Neural cell (in vitro differentiated cells): ENCODE data around the gene RERE. TPM values are rescaled to one million over a fixed set of nuclear protein-coding genes. Genes with fewer than 3 reads are reported as not detected.

Source experiments
- H2AFZ ChIP-seq: fragments of 200-600, 300-800 bp; sonication (generic), shearing (Covaris generic); 2 replicates; pipeline ENCODE4 v1.6.0; 2014; ENCODE audit warnings: low read depth, mild to moderate bottlenecking, antibody characterized with exemption, low read length, moderate library complexity
- H3F3A ChIP-seq: fragments of 200-600 bp; shearing (Covaris generic); 2 replicates; pipeline ENCODE4 v1.6.1; 2016; ENCODE audit warnings: mild to moderate bottlenecking, moderate library complexity, mixed read lengths, antibody characterized with exemption, low read length; ENCODE audit not compliant: insufficient read depth, poor library complexity, severe bottlenecking
- H3K27ac ChIP-seq: fragments of 200-600, 300-800 bp; sonication (generic), shearing (Covaris generic); 2 replicates; pipeline ENCODE4 v1.5.1; 2014; ENCODE audit warnings: mild to moderate bottlenecking, low read length, moderate library complexity
- H3K27me3 ChIP-seq: fragments of 300-800, 200-600 bp; sonication (generic), shearing (Covaris generic); 2 replicates; pipeline ENCODE4 v1.6.0; 2014; ENCODE audit warnings: mild to moderate bottlenecking, low read depth, low read length, moderate library complexity; ENCODE audit not compliant: insufficient read depth
- H3K36me3 ChIP-seq: fragments of 300-800, 200-600 bp; sonication (generic), shearing (Covaris generic); 2 replicates; pipeline ENCODE4 v1.5.1; 2014; ENCODE audit warnings: mild to moderate bottlenecking, antibody characterized with exemption, low read length, moderate library complexity; ENCODE audit not compliant: insufficient read depth
- H3K4me2 ChIP-seq: fragments of 300-800, 200-600 bp; sonication (generic), shearing (Covaris generic); 2 replicates; pipeline ENCODE4 v1.6.0; 2014; ENCODE audit warnings: mild to moderate bottlenecking, low read length
- H3K4me3 ChIP-seq: fragments of 300-800, 200-600 bp; sonication (generic), shearing (Covaris generic); 2 replicates; pipeline ENCODE4 v1.5.1; 2014; ENCODE audit warnings: mild to moderate bottlenecking, low read length, moderate library complexity
- H3K79me2 ChIP-seq: fragments of 200-600 bp; shearing (Covaris generic); replicated peaks from 2 replicates; pipeline ENCODE4 v1.6.0; 2014; ENCODE audit warnings: mild to moderate bottlenecking, low read length, moderate library complexity; ENCODE audit not compliant: insufficient read depth
- H3K9ac ChIP-seq: fragments of 300-800, 200-600 bp; sonication (generic), shearing (Covaris generic); 2 replicates; pipeline ENCODE4 v1.6.1; 2016; ENCODE audit warnings: mild to moderate bottlenecking, low read length, mixed read lengths
- H3K9me2 ChIP-seq: fragments of 200-600 bp; shearing (Covaris generic); 2 replicates; pipeline ENCODE4 v1.6.1; 2016; ENCODE audit warnings: mild to moderate bottlenecking, low read length, mixed read lengths; ENCODE audit not compliant: insufficient read depth
- H3K9me3 ChIP-seq: fragments of 200-600, 300-800 bp; sonication (generic), shearing (Covaris generic); 2 replicates; pipeline ENCODE4 v1.6.1; 2016; ENCODE audit warnings: mild to moderate bottlenecking, mixed run types, low read length, moderate library complexity, mixed read lengths
- H4K20me1 ChIP-seq: fragments of 200-600 bp; shearing (Covaris generic); 2 replicates; pipeline ENCODE4 v1.6.1; 2016; ENCODE audit warnings: mild to moderate bottlenecking, mixed run types; ENCODE audit not compliant: insufficient read depth
- EP300 ChIP-seq: fragments of 450-650 bp; conservative IDR thresholded peaks from 2 replicates; pipeline ENCODE4 v1.6.1; 2014; ENCODE audit warnings: antibody characterized with exemption, mild to moderate bottlenecking, moderate library complexity; ENCODE audit not compliant: poor library complexity, severe bottlenecking
- EZH2 ChIP-seq: fragments of 200-600, 300-800 bp; shearing (Covaris generic), sonication (generic); IDR thresholded peaks from 2 replicates; pipeline ENCODE4 v1.6.1; 2014; ENCODE audit warnings: antibody characterized with exemption, low read length, borderline replicate concordance, mild to moderate bottlenecking; ENCODE audit not compliant: insufficient read depth, poor library complexity, severe bottlenecking
- MXI1 ChIP-seq: fragments of 450-650 bp; conservative IDR thresholded peaks from 2 replicates; pipeline ENCODE4 v1.6.1; 2014; ENCODE audit warnings: antibody characterized with exemption, mild to moderate bottlenecking; ENCODE audit not compliant: poor library complexity, severe bottlenecking
- POLR2AphosphoS5 ChIP-seq: IDR thresholded peaks from 2 replicates; pipeline ENCODE4 v1.6.1; 2012
- RAD21 ChIP-seq: fragments of 450-650 bp; conservative IDR thresholded peaks from 2 replicates; pipeline ENCODE4 v1.6.1; 2014; ENCODE audit warnings: antibody characterized with exemption, mild to moderate bottlenecking, moderate library complexity
- SMC3 ChIP-seq: fragments of 450-650 bp; conservative IDR thresholded peaks from 2 replicates; pipeline ENCODE4 v1.6.1; 2014; ENCODE audit warnings: antibody characterized with exemption, mild to moderate bottlenecking, moderate library complexity; ENCODE audit not compliant: poor library complexity
- TAF1 ChIP-seq: IDR thresholded peaks from 2 replicates; pipeline ENCODE4 v1.6.1; 2012; ENCODE audit warnings: low read depth
- polyA plus RNA-seq: library from polyadenylated mRNA; depleted of rRNA; stranded (reverse); fragments of >200 nt; gene quantifications from 2 replicates; pipeline ENCODE4 v1.2.3, GENCODE V29; 2014
- TF ChIP-seq, protein P1 (sequence below): IDR thresholded peaks from 2 replicates; pipeline ENCODE4 v1.6.1; 2012; ENCODE audit warnings: borderline replicate concordance
- TF ChIP-seq, protein P2 (sequence below): fragments of 450-650 bp; IDR thresholded peaks from 2 replicates; pipeline ENCODE4 v1.5.1; 2014; ENCODE audit warnings: antibody characterized with exemption, mild to moderate bottlenecking, moderate library complexity; ENCODE audit not compliant: poor library complexity, severe bottlenecking

RERE gene
- polyA plus RNA-seq, 1 donor from 2014 or later, result 21.0 TPM

DNA sequence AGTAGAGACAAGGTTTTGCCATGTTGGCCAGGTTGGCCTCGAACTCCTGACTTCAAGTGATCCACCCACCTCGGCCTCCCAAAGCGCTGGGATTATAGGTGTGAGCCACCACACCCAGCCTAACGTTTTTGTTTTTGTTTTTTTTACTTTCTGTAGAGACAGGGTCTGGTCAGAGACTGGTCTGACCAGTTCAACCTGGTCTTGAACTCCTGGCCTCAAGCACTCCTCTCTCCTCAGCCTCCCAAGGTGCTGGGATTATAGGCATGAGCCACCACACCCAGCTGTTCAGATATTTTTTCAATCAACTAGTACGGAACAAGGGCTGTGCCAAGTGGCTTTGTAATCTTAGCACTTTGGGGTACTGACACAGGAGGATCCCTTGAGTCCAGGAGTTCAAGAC lies 209.5 kb downstream of the RERE start:
- TF ChIP-seq POLR2AphosphoS5 (no peak), EP300 (no peak), MXI1 (no peak), TAF1 (no peak), EZH2 (no peak), RAD21 (no peak), SMC3 (no peak)
- TF ChIP-seq, protein P1, sequence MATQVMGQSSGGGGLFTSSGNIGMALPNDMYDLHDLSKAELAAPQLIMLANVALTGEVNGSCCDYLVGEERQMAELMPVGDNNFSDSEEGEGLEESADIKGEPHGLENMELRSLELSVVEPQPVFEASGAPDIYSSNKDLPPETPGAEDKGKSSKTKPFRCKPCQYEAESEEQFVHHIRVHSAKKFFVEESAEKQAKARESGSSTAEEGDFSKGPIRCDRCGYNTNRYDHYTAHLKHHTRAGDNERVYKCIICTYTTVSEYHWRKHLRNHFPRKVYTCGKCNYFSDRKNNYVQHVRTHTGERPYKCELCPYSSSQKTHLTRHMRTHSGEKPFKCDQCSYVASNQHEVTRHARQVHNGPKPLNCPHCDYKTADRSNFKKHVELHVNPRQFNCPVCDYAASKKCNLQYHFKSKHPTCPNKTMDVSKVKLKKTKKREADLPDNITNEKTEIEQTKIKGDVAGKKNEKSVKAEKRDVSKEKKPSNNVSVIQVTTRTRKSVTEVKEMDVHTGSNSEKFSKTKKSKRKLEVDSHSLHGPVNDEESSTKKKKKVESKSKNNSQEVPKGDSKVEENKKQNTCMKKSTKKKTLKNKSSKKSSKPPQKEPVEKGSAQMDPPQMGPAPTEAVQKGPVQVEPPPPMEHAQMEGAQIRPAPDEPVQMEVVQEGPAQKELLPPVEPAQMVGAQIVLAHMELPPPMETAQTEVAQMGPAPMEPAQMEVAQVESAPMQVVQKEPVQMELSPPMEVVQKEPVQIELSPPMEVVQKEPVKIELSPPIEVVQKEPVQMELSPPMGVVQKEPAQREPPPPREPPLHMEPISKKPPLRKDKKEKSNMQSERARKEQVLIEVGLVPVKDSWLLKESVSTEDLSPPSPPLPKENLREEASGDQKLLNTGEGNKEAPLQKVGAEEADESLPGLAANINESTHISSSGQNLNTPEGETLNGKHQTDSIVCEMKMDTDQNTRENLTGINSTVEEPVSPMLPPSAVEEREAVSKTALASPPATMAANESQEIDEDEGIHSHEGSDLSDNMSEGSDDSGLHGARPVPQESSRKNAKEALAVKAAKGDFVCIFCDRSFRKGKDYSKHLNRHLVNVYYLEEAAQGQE, result no peak
- TF ChIP-seq, protein P2, sequence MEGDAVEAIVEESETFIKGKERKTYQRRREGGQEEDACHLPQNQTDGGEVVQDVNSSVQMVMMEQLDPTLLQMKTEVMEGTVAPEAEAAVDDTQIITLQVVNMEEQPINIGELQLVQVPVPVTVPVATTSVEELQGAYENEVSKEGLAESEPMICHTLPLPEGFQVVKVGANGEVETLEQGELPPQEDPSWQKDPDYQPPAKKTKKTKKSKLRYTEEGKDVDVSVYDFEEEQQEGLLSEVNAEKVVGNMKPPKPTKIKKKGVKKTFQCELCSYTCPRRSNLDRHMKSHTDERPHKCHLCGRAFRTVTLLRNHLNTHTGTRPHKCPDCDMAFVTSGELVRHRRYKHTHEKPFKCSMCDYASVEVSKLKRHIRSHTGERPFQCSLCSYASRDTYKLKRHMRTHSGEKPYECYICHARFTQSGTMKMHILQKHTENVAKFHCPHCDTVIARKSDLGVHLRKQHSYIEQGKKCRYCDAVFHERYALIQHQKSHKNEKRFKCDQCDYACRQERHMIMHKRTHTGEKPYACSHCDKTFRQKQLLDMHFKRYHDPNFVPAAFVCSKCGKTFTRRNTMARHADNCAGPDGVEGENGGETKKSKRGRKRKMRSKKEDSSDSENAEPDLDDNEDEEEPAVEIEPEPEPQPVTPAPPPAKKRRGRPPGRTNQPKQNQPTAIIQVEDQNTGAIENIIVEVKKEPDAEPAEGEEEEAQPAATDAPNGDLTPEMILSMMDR, result no peak
- Histone ChIP-seq H3K79me2 (peaks cover 17% of the 10 kb centered on the region), H4K20me1 (peaks cover 6% of the 10 kb centered on the region)

DNA sequence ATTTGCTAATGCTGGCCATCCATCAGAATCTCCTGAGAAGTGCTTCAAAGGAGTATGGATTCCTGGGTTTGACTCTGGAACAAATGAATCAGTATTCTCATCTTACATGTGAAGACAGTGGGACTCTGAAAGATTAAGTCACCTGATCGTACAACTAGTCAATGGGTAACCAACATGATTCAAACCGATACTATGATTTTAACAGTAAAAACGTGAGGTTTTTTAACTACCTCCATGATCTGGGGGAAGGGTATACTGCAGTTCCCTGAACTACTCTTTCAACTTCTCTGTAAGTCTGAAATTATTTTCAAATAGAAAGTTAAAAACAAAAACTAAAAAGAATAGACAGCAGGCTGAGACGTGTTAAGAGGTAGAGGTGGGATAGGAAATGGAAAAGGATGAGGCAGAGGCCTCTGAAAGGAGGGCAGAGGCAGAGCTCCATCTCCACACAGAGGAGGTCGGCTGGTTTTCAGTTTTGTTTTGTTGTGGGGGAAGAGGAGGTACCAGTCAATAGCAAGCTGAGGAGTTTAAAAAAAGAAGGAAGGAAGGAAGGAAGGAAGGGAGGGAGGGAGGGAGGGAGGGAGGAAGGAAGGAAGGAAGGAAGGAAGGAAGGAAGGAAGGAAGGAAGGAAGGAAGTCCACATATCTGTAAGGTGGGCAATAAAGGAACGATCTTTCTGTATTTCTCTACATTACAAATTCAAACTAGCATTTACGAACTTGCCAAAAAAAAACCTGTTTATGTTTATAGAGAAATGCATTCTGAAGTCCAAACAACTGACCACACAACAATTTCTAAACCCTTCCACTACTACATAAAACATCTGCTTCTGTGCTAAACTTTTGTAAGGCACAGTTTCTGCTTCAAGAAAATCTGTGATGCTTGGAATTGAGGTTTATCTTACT lies 213.1 kb downstream of the RERE start:
- H4K20me1 ChIP-seq, result peaks cover 6% of the 10 kb centered on the region
- H3K79me2 ChIP-seq, result peaks cover 34% of the 10 kb centered on the region
- no peaks in the 10 kb centered on the region for H3K27me3 ChIP-seq
- TF ChIP-seq EP300 (no peak), SMC3 (no peak), POLR2AphosphoS5 (no peak), TAF1 (no peak), RAD21 (no peak), MXI1 (no peak), EZH2 (no peak)
- TF ChIP-seq, protein P2, result no peak
- TF ChIP-seq, protein P1, result no peak
- no peaks in the 10 kb centered on the region for H3K36me3 ChIP-seq
- H3K4me3 ChIP-seq, result no peak overlapping the region
- H3K27ac ChIP-seq, result no peak overlapping the region
- no peak overlapping the region for H2AFZ ChIP-seq
- no peak overlapping the region for H3K4me2 ChIP-seq
- no peak overlapping the region for H3K9ac ChIP-seq
- no peaks in the 10 kb centered on the region for H3F3A ChIP-seq
- H3K9me2 ChIP-seq, result no peaks in the 10 kb centered on the region
- no peaks in the 10 kb centered on the region for H3K9me3 ChIP-seq

More for the DNA sequence above, 209.5 kb downstream of the RERE start:
- Histone ChIP-seq H3K27ac (no peak overlapping the region), H3K27me3 (no peaks in the 10 kb centered on the region), H3K36me3 (no peaks in the 10 kb centered on the region), H3F3A (no peaks in the 10 kb centered on the region), H3K9me2 (no peaks in the 10 kb centered on the region), H3K4me3 (no peak overlapping the region), H3K4me2 (no peak overlapping the region), H3K9me3 (no peaks in the 10 kb centered on the region), H2AFZ (no peak overlapping the region), H3K9ac (no peak overlapping the region)
